ENCODE results near the gene CCDC40. TPM values are rescaled to one million over a fixed set of nuclear protein-coding genes. Genes with fewer than 3 reads are reported as not detected.

CCDC40 gene
- total and polyA plus RNA-seq, 2 donors (not counting 1 experiment from before 2014, with no cell fraction given) = 0.53 to 1.5 TPM

- Histone ChIP-seq H3K79me2 (ENCODE audit: control insufficient read depth, insufficient read depth, low read length) (no peaks in the 10 kb centered on the region), H2AFZ (ENCODE audit: low read length) (no peak overlapping the region), H4K20me1 (ENCODE audit: control insufficient read depth, extremely low read depth, insufficient read depth, low read length) (no peaks in the 10 kb centered on the region), H3K36me3 (ENCODE audit: control insufficient read depth, insufficient read depth, low read length) (no peaks in the 10 kb centered on the region), H3K9me3 (ENCODE audit: control insufficient read depth, insufficient read depth, low read depth, low read length) (no peaks in the 10 kb centered on the region), H3K4me2 (ENCODE audit: extremely low read depth, insufficient read depth, low read length) (no peak overlapping the region), H3K27me3 (ENCODE audit: control insufficient read depth, insufficient read depth, low read length) (no peaks in the 10 kb centered on the region), H3K9ac (ENCODE audit: insufficient read depth, low read length) (no peak overlapping the region), H3K4me3 (replicated peaks in 1 of 4; ENCODE audit: control extremely low read depth in 1 of 4, insufficient read depth in 1 of 4, low read depth in 3 of 4, low read length in 4 of 4) (no peak overlapping the region), H3K27ac (ENCODE audit: insufficient read depth, low read length) (no peak overlapping the region), H3K4me1 (ENCODE audit: control insufficient read depth, extremely low read depth, insufficient read depth, low read length) (no peaks in the 10 kb centered on the region)
- no peak for TF ChIP-seq EZH2 (IDR thresholded peaks at IDR 0.05; ENCODE audit: low read length, missing control alignments)
- no peak for TF ChIP-seq CTCF (conservative IDR thresholded peaks at IDR 0.05 in 1 of 2, IDR thresholded peaks at IDR 0.05 in 1 of 2; ENCODE audit: low read depth in 1 of 2, low read length in 2 of 2)
- no peak for DNase-seq (ENCODE audit: low read depth in 2 of 2)
Measured at GRCh38 chr17:80118601-80119270, 82.3 kb downstream of the CCDC40 start.

- TF ChIP-seq EZH2 (IDR thresholded peaks at IDR 0.05; ENCODE audit: low read length, missing control alignments) = no peak
- H3K4me1 ChIP-seq (ENCODE audit: control insufficient read depth, extremely low read depth, insufficient read depth, low read length) = no peaks in the 10 kb centered on the region
- no peaks in the 10 kb centered on the region for H3K27me3 ChIP-seq (ENCODE audit: control insufficient read depth, insufficient read depth, low read length)
- no peak overlapping the region for H2AFZ ChIP-seq (ENCODE audit: low read length)
- no peak overlapping the region for H3K4me3 ChIP-seq (replicated peaks in 1 of 4; ENCODE audit: control extremely low read depth in 1 of 4, insufficient read depth in 1 of 4, low read depth in 3 of 4, low read length in 4 of 4)
- H3K9me3 ChIP-seq (ENCODE audit: control insufficient read depth, insufficient read depth, low read depth, low read length) = no peaks in the 10 kb centered on the region
- no peaks in the 10 kb centered on the region for H3K79me2 ChIP-seq (ENCODE audit: control insufficient read depth, insufficient read depth, low read length)
- H3K9ac ChIP-seq (ENCODE audit: insufficient read depth, low read length) = no peak overlapping the region
- H4K20me1 ChIP-seq (ENCODE audit: control insufficient read depth, extremely low read depth, insufficient read depth, low read length) = no peaks in the 10 kb centered on the region
- no peak for DNase-seq (ENCODE audit: low read depth in 2 of 2)
- no peak overlapping the region for H3K27ac ChIP-seq (ENCODE audit: insufficient read depth, low read length)
- no peak overlapping the region for H3K4me2 ChIP-seq (ENCODE audit: extremely low read depth, insufficient read depth, low read length)
- H3K36me3 ChIP-seq (ENCODE audit: control insufficient read depth, insufficient read depth, low read length) = no peaks in the 10 kb centered on the region
Measured at GRCh38 chr17:80119271-80119791, 82.9 kb downstream of the CCDC40 start.

GRCh38 chr17:80119839-80120238, 83.4 kb downstream of the CCDC40 start:
- Histone ChIP-seq H3K4me1 (ENCODE audit: control insufficient read depth, extremely low read depth, insufficient read depth, low read length) (no peaks in the 10 kb centered on the region), H3K27me3 (ENCODE audit: control insufficient read depth, insufficient read depth, low read length) (no peaks in the 10 kb centered on the region), H3K27ac (ENCODE audit: insufficient read depth, low read length) (no peak overlapping the region), H4K20me1 (ENCODE audit: control insufficient read depth, extremely low read depth, insufficient read depth, low read length) (no peaks in the 10 kb centered on the region), H3K9ac (ENCODE audit: insufficient read depth, low read length) (no peak overlapping the region), H3K9me3 (ENCODE audit: control insufficient read depth, insufficient read depth, low read depth, low read length) (no peaks in the 10 kb centered on the region), H3K4me2 (ENCODE audit: extremely low read depth, insufficient read depth, low read length) (no peak overlapping the region), H3K4me3 (replicated peaks in 1 of 4; ENCODE audit: control extremely low read depth in 1 of 4, insufficient read depth in 1 of 4, low read depth in 3 of 4, low read length in 4 of 4) (no peak overlapping the region), H3K79me2 (ENCODE audit: control insufficient read depth, insufficient read depth, low read length) (no peaks in the 10 kb centered on the region), H2AFZ (ENCODE audit: low read length) (no peak overlapping the region), H3K36me3 (ENCODE audit: control insufficient read depth, insufficient read depth, low read length) (no peaks in the 10 kb centered on the region)
- no peak for TF ChIP-seq EZH2 (IDR thresholded peaks at IDR 0.05; ENCODE audit: low read length, missing control alignments)
- no peak for TF ChIP-seq CTCF (conservative IDR thresholded peaks at IDR 0.05 in 1 of 2, IDR thresholded peaks at IDR 0.05 in 1 of 2; ENCODE audit: low read depth in 1 of 2, low read length in 2 of 2)
- no peak for DNase-seq (ENCODE audit: low read depth in 2 of 2)

Measured in fibroblast of lung (primary cell).